ENCODE results near the gene ZNF318. TPM values are rescaled to one million over a fixed set of nuclear protein-coding genes. Genes with fewer than 3 reads are reported as not detected.
"Not testable (repeated sequence)": the region's sequence is repeated elsewhere in the genome, so short reads cannot be mapped to it uniquely, and the experiment has no call there.

ZNF318 gene
- total RNA-seq, 1 donor from 2014 or later: 11.2 TPM

GRCh38 chr6:43303751-43304331 lies 65.6 kb downstream of the ZNF318 start:
- no peak for TF ChIP-seq CTCF (IDR thresholded peaks at IDR 0.05; ENCODE audit: insufficient read depth, low read length, poor library complexity, severe bottlenecking)
- H3K4me3 ChIP-seq (ENCODE audit: low read depth, low read length): no peak overlapping the region
- H3K36me3 ChIP-seq (ENCODE audit: control insufficient read depth, insufficient read depth, low read length): no peaks in the 10 kb centered on the region
- peaks cover 33% of the 10 kb centered on the region for H3K27me3 ChIP-seq (ENCODE audit: control insufficient read depth, insufficient read depth, low read length)
- DNase-seq (ENCODE audit: low read depth): no peak

- peaks cover 30% of the 10 kb centered on the region for H3K27me3 ChIP-seq (ENCODE audit: control insufficient read depth, insufficient read depth, low read length)
- DNase-seq (ENCODE audit: low read depth); H3K36me3 ChIP-seq (ENCODE audit: control insufficient read depth, insufficient read depth, low read length); H3K4me3 ChIP-seq (ENCODE audit: low read depth, low read length): not testable (repeated sequence)
These were observed 66.4 kb downstream of the ZNF318 start for GRCh38 chr6:43303006-43303405.

GRCh38 chr6:43302126-43302525 lies 67.3 kb downstream of the ZNF318 start:
- DNase-seq (ENCODE audit: low read depth): no peak
- no peak for TF ChIP-seq CTCF (IDR thresholded peaks at IDR 0.05; ENCODE audit: insufficient read depth, low read length, poor library complexity, severe bottlenecking)
- H3K4me3 ChIP-seq (ENCODE audit: low read depth, low read length): no peak overlapping the region
- H3K36me3 ChIP-seq (ENCODE audit: control insufficient read depth, insufficient read depth, low read length): no peaks in the 10 kb centered on the region
- peaks cover 32% of the 10 kb centered on the region for H3K27me3 ChIP-seq (ENCODE audit: control insufficient read depth, insufficient read depth, low read length)

GRCh38 chr6:43301081-43301870 lies 68.2 kb downstream of the ZNF318 start:
- no peak overlapping the region for H3K4me3 ChIP-seq (ENCODE audit: low read depth, low read length)
- H3K36me3 ChIP-seq (ENCODE audit: control insufficient read depth, insufficient read depth, low read length): no peaks in the 10 kb centered on the region
- H3K27me3 ChIP-seq (ENCODE audit: control insufficient read depth, insufficient read depth, low read length): peaks cover 36% of the 10 kb centered on the region
- no peak for TF ChIP-seq CTCF (IDR thresholded peaks at IDR 0.05; ENCODE audit: insufficient read depth, low read length, poor library complexity, severe bottlenecking)
- no peak for DNase-seq (ENCODE audit: low read depth)

GRCh38 chr6:43299338-43300293 lies 69.8 kb downstream of the ZNF318 start:
- no peak for TF ChIP-seq CTCF (IDR thresholded peaks at IDR 0.05; ENCODE audit: insufficient read depth, low read length, poor library complexity, severe bottlenecking)
- no peak for DNase-seq (ENCODE audit: low read depth)
- H3K36me3 ChIP-seq (ENCODE audit: control insufficient read depth, insufficient read depth, low read length): no peaks in the 10 kb centered on the region
- H3K4me3 ChIP-seq (ENCODE audit: low read depth, low read length): no peak overlapping the region
- peaks cover 34% of the 10 kb centered on the region for H3K27me3 ChIP-seq (ENCODE audit: control insufficient read depth, insufficient read depth, low read length)

Measured in kidney epithelial cell (primary cell).